Thyroid gland (tissue), 4 donors: ENCODE results near the gene SMIM24.
"Not testable (repeated sequence)": the region's sequence is repeated elsewhere in the genome, so short reads cannot be mapped to it uniquely, and the experiment has no call there.

Experiments used
- CTCF ChIP-seq, 6 experiments: fragments of 200-600 bp in 3 of 6; fragments of 450-650 bp in 3 of 6; sonication (generic) in 3 of 6; IDR thresholded peaks; one replicate each; pipeline ENCODE4 v1.5.1; 2016 to 2019; ENCODE audit warnings: antibody characterized with exemption in 6 of 6, mild to moderate bottlenecking in 2 of 6, inconsistent platforms in 1 of 6, moderate library complexity in 1 of 6
- POLR2A ChIP-seq, 2 donors: fragments of 450-650 bp; IDR thresholded peaks; one replicate each; pipeline ENCODE4 v1.6.1; 2017; ENCODE audit warnings: antibody characterized with exemption in 2 of 2, mild to moderate bottlenecking in 2 of 2, moderate library complexity in 1 of 2

- TF ChIP-seq CTCF, POLR2A (IDR thresholded peaks at IDR 0.05): not testable (repeated sequence)
These were observed 27.9 kb upstream of the SMIM24 start for GRCh38 chr19:3508121-3508661.
